ENCODE data around the gene CNGA3. TPM values are rescaled to one million over a fixed set of nuclear protein-coding genes. Genes with fewer than 3 reads are reported as not detected.

Gene CNGA3
- total RNA-seq, 1 donor from 2014 or later, result under 0.01 TPM

DNA sequence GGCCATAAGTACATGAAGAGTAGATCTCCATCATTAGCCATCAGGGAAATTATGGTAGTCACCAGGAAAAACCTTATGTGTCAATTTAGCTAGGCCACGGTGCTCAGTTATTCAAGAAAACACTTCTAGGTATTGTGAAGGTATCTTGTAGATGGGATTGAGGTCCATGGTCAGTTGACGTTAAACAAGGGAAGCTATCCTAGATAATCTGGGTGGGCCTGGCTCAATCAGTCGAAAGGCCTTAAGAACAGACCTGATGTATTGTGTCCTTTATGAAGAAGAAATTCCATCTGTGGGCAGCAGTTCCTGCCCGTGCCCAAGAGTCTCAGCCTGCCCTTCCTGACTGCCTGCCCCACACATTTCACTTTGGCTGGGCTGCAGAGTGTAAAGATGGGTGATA is 16.7 kb upstream of the CNGA3 start:
- no peak for DNase-seq

GRCh38 chr2:98332989-98333388 is 13.3 kb upstream of the CNGA3 start:
- DNase-seq, result no peak

GRCh38 chr2:98333922-98334321 is 12.3 kb upstream of the CNGA3 start:
- no peak for DNase-seq

DNA sequence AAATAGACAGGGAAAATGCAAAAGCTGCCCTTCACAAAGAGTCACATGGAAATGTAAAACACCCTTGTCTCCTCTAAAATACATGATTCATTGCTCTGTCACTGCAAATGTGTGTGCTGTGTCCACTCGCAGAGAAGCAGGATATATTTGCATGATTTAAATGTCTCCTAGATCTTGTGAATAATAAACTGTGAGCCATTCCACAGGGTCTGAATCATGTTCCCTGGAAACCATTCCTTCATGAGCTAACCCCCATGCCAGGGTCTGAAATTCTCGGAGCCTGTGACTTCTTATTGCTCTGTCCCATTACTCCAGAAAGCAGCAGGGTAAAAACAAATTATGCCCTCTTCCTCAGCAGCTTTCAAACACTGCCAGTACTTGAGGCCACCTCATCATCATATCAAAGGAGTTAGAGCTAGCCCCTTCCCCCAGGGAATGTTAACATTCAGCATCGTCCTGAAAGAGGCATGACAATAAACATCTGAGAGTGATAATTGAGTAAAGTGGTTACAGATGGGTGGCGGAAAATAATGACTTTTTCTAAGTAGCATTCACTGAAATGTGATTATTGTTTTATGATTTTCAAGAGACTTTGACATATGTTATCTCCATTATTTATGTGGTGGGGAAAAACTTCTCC is 11.7 kb upstream of the CNGA3 start:
- peak; percentile 8 for DNase-seq

GRCh38 chr2:98335271-98335670 is 11.0 kb upstream of the CNGA3 start:
- no peak for DNase-seq

- DNase-seq, result no peak
Measured at GRCh38 chr2:98341241-98341640, 5.0 kb upstream of the CNGA3 start.

DNA sequence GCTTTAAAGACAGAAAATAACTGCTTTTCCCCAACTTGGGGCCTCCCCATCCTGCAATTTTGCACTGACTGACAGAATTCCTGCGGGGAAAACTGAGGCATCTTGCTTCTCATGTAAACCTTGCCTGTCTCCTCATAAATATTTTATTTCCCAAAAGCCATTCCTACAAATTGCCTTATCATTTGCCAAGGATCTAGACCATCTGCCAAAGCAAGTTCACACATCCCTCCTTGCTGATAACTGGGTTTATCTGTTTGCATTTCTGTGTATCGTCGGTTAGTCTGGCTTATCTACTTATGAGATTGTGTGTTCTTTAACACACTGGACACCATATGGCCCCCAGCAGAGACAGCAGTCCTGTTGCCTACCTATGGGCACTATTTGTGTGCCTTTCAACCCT is 3.0 kb upstream of the CNGA3 start:
- DNase-seq, result no peak

DNA sequence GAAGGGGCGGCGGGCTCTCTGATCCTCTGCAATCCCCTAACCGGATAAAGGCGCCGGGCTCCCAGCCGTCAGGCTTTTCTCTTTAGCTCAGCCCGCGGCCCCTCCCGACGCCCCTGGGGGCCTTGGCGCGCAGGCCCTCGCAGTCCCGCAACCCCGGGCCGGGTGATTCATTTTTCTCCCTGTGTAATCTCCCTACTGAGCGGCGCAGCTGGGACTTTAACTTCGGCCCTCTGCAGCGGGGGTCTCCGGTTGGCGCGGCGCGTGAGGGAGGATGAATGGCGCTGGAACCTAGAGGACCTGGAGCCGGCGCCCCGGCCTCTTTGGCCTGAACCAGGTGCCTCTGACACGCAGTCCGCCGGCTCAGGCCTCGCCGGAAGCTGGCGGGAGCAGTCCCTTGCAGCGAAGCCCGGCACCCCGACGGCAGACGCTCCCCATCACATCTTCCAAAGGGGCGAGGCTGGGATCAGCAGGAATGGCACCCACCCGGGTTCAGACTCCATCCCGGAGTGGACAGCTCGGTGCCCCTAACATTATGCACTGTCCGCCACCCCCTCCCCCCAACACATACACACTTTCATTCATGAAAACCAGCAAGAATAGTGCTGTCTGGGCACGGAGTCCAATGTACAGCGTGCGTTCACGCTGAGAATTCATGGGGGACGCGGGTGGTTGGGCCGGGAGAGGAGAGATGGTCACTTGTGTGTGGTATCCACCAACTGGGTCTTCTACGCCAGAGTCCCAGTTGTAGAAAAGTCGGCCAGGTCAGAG is 1.2 kb downstream of the CNGA3 start:
- no peak for DNase-seq

- DNase-seq, result no peak
Measured at GRCh38 chr2:98348066-98348561, 1.9 kb downstream of the CNGA3 start.

- no peak for DNase-seq
Measured at GRCh38 chr2:98350411-98350810, 4.2 kb downstream of the CNGA3 start.

DNA sequence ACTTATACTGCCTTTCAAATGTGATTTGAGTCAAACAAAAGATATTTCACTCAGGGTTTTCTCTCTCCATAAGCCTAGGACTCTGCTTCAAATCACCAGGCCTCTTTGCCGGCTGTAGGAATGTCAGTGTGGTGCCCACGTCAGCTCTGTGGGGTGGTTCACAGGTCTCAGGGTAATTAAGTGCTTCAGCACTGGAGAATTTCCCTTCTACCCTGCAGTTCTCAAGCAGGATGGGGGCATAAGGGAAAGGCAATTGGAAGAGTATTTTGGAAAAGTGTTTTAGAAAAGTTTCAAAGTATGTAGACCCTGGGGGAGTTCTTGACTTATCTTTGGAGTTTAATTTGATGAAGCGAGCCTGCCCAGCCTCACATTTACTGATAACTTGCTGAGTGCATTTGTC is 9.6 kb downstream of the CNGA3 start:
- DNase-seq, result no peak

DNA sequence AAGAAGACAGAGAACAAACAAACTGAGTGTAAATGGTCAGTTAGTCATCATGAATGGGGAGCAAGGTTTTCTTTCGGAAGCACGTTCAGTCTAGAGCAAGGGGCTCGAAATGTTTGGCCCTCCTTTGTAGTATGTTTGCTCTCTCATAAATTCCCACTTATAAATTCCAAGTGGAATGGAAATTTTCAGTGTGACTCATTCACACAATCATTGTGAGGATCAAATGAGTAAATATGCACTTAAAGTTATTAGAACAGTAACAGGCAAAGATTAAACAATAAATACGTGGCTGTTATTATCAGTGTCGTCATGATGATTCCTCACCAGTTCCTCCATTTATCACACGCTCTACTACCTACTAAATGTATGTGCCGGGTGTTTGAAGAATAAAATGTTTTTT is 10.5 kb downstream of the CNGA3 start:
- DNase-seq, result no peak

- DNase-seq, result no peak
Measured at GRCh38 chr2:98357849-98358248, 11.6 kb downstream of the CNGA3 start.

GRCh38 chr2:98359986-98360385 is 13.7 kb downstream of the CNGA3 start:
- DNase-seq, result no peak

- no peak for DNase-seq
Measured at GRCh38 chr2:98367721-98368120, 21.5 kb downstream of the CNGA3 start.

GRCh38 chr2:98369710-98370239 is 23.5 kb downstream of the CNGA3 start:
- no peak for DNase-seq

DNA sequence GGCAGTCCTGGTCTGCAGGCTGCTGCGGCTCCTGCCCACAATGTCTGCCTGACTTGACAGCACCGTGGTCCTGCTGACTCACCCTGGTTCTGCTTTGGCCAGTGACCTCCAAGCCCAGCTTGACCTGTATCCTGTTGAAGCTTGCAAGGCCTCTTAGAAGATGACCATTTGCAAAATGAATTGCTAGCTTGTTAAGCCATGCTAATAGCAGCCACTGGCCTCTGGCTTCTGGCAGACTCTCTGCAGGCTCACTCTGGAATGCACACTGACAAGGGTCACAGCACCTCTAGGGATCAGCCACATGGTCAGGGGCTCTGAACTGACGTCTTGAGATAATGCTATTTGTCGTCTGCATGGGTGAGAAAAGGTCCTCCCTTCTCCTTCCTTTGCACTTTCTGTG is 25.9 kb downstream of the CNGA3 start:
- DNase-seq, result no peak

- DNase-seq, result no peak
Measured at GRCh38 chr2:98372579-98372978, 26.3 kb downstream of the CNGA3 start.

DNA sequence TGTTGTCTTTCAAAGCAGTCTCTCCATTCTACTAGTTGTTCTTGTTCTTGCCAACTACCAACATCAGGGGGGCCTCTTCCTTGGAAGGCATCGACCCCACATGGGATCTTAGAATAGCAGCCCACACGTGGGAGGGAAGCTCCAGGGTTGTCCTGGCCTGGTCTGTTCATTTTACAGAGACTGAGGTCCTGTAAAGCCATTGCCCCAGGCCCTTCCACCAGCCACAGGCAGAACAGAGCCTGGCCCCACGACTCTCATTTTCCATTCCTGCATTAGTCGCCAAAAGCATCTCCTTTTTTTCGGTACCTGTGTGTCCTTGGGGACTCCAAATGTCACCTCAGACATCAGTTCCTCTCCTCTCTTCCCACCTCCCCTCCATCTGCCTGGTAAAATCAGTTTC is 28.0 kb downstream of the CNGA3 start:
- no peak for DNase-seq

GRCh38 chr2:98374958-98375570 is 28.8 kb downstream of the CNGA3 start:
- DNase-seq, result no peak

- DNase-seq, result no peak
Measured at GRCh38 chr2:98376301-98376910, 30.1 kb downstream of the CNGA3 start.

DNA sequence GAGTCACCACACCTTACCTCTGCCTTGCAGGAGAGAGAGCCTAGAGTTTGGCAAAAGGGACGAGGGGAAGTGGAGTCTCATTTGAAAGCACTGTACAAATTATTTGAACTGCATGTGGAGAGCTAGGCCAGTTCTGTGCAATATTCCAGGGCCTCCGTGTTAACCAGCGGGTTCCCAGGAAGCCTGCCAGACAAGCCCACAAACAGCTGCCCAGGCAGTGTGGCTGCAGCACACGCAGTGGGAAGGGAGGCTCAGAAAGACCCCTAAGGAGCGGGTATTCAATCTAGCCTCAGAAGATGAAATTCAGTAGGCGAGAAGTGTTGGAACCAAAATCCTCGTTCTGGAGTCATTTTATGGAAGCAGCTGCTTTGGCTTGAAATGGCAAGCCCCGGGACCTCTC is 30.7 kb downstream of the CNGA3 start:
- DNase-seq, result no peak

DNA sequence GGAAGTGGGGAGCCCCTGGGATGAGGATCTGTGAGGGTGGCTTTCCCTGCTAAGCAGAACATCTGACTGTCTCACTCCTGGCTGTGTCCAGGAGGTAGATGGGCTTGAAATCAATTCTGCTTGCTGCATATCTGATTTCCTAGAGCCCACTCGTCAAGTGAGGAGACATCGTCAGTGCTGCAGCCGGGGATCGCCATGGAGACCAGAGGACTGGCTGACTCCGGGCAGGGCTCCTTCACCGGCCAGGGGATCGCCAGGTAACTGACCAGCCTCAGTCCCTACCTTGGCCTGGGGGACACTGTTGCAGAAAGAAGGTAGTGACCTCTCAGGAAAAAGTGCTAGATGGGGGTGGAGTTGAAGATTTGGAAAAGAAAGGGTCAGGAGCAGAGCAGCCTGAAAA is 31.3 kb downstream of the CNGA3 start:
- no peak for DNase-seq
